Glomerular endothelial cell (primary cell): ENCODE measurements around the gene B3GNT9. TPM values are rescaled to one million over a fixed set of nuclear protein-coding genes. Genes with fewer than 3 reads are reported as not detected.

Experiments
- total RNA-seq: library from RNA; depleted of rRNA; stranded (reverse); fragments of >200 nt; gene quantifications from 2 replicates; pipeline ENCODE4 v1.2.3, GENCODE V29; 2015

Gene B3GNT9
- total RNA-seq, 1 donor from 2014 or later = 5.3 TPM

Other genes with a start within 250 kb of the B3GNT9 start
- gene CDH16, start 232.1 kb downstream of the B3GNT9 start, total RNA-seq = 0.05 TPM in 1 of 2 replicates, not detected in the other
- 7.2 and 9.3 TPM in 2 replicates for gene RRAD, start 225.5 kb downstream of the B3GNT9 start, total RNA-seq
- 85.1 and 97.3 TPM in 2 replicates for gene CIAO2B, start 216.6 kb downstream of the B3GNT9 start, total RNA-seq
- 32.6 and 39.3 TPM in 2 replicates for gene CES2, start 215.5 kb downstream of the B3GNT9 start, total RNA-seq
- 0.06 TPM in 1 of 2 replicates, not detected in the other for gene CES3, start 189.7 kb downstream of the B3GNT9 start, total RNA-seq
- 0.53 and 2.6 TPM in 2 replicates for gene CES4A, start 162.4 kb downstream of the B3GNT9 start, total RNA-seq
- 52.3 and 60.4 TPM in 2 replicates for gene CBFB, start 121.8 kb downstream of the B3GNT9 start, total RNA-seq
- 18.3 and 23.6 TPM in 2 replicates for gene PHAF1, start 41.1 kb downstream of the B3GNT9 start, total RNA-seq
- gene TRADD, start 8.9 kb upstream of the B3GNT9 start, total RNA-seq = 25.4 and 27.8 TPM in 2 replicates
- gene FBXL8, start 9.0 kb upstream of the B3GNT9 start, total RNA-seq = 11.3 and 16.6 TPM in 2 replicates
- 2.9 and 4.8 TPM in 2 replicates for gene HSF4, start 13.7 kb upstream of the B3GNT9 start, total RNA-seq
- 8.4 and 15.3 TPM in 2 replicates for gene NOL3, start 19.5 kb upstream of the B3GNT9 start, total RNA-seq
- 20.1 and 25.3 TPM in 2 replicates for gene MATCAP1, start 33.0 kb upstream of the B3GNT9 start, total RNA-seq
- gene EXOC3L1, start 39.1 kb upstream of the B3GNT9 start, total RNA-seq = 12.0 and 27.4 TPM in 2 replicates
- 78.3 and 122 TPM in 2 replicates for gene E2F4, start 41.2 kb upstream of the B3GNT9 start, total RNA-seq
- 0.53 and 2.0 TPM in 2 replicates for gene ELMO3, start 48.1 kb upstream of the B3GNT9 start, total RNA-seq
- gene TMEM208, start 76.1 kb upstream of the B3GNT9 start, total RNA-seq = 29.0 and 36.8 TPM in 2 replicates
- 47.3 and 47.5 TPM in 2 replicates for gene FHOD1, start 96.5 kb upstream of the B3GNT9 start, total RNA-seq
- gene SLC9A5, start 98.0 kb upstream of the B3GNT9 start, total RNA-seq = 0.82 and 2.3 TPM in 2 replicates
- 15.4 and 22.4 TPM in 2 replicates for gene PLEKHG4, start 128.5 kb upstream of the B3GNT9 start, total RNA-seq
- 0.23 TPM in 1 of 2 replicates, not detected in the other for gene KCTD19, start 175.7 kb upstream of the B3GNT9 start, total RNA-seq
- gene LRRC36, start 175.8 kb upstream of the B3GNT9 start, total RNA-seq = 1.2 and 1.4 TPM in 2 replicates
- 3.2 TPM in 1 of 2 replicates, not detected in the other for gene TPPP3, start 242.5 kb upstream of the B3GNT9 start, total RNA-seq